ENCODE data around the gene TEK. TPM values are rescaled to one million over a fixed set of nuclear protein-coding genes. Genes with fewer than 3 reads are reported as not detected.

TEK gene
- 7.2 TPM for total RNA-seq

GRCh38 chr9:27108981-27109541 is at the start of gene TEK:
TSS of gene TEK (plus strand) at chr9:27109225. CDS start at chr9:27109591, 366 bp downstream.

Small RNA genes within 50 kb of the gene (small RNA-seq; reads per million reads assigned to genes)
- gene AL355433.1 (ENCODE audit: low replicate concordance) (not detected), gene RNA5SP280 (ENCODE audit: low replicate concordance) (not detected)

Other genes with a start within 250 kb of the TEK start
- 18.2 TPM for gene CAAP1, start 216.4 kb upstream of the TEK start, total RNA-seq
- 45.7 TPM for gene PLAA, start 162.0 kb upstream of the TEK start, total RNA-seq
- 15.3 TPM for gene IFT74, start 152.8 kb upstream of the TEK start, total RNA-seq
- under 0.01 TPM for gene LRRC19, start 103.6 kb upstream of the TEK start, total RNA-seq
- 8.1 TPM for gene EQTN, start 187.9 kb downstream of the TEK start, total RNA-seq

All from parietal lobe (tissue), 2 donors.